Measurements from ENCODE around the gene TRNP1.
"Not testable (repeated sequence)": the region's sequence is repeated elsewhere in the genome, so short reads cannot be mapped to it uniquely, and the experiment has no call there.

Gene TRNP1

DNA sequence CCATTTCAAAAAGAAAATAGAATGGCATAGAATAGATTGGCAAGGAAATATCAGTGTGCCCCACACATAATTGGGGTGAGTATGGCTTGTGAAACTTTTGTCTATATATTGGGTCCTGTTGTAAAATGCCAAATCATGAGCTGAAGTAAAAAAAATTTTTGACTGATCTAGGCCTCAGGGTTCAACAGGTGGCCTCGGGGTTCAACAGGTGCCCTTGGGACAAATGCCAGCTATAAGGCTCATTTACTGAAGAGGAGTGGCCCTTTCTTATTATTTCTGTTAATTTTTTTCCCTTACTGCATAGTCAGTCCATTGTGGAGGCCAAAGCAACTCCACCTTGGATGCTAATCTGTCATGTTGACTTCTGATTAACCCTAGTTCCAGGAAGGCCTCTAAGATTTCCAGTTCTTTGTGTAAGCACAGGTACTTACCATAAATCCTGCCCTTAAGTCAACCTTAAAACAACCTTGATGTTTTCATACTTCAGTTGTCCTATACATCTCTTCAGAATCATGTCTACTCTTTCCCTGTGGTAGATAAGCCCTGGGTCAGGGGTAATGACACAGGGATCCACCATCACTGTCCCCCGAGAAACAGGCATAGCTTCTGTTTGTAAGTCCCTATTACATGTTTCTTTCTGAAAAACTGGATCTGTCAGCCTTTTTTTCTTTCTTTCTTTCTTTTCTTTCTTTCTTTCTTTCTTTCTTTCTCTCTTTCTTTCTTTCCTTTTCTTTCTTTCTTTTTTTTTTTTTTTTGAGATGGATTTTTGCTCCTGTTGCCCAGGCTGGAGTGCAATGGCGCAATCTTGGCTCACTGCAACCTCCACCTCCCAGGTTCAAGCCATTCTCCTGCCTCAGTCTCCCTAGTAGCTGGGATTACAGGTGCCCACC is 16.6 kb upstream of the TRNP1 start:
- DNase-seq: no peak

DNA sequence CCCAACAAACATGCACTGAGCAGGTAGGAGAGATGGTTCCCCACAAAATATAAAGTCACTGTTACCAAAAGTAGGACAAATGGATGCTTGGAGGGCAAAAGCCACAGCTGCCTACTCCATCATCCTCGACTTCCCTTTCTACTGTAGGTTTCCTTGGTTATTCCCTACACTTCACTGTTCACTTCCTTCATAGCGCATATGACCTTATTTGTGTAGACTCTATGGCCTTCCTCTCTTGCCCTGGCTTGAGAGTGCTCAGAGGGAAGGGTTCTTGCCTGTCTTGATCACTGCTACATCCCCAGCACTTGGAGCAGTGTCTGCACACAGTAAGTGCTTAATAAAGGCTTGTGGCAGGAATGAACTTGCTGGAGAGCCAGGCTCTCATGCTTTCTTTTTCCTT is 14.6 kb upstream of the TRNP1 start:
- no peak for DNase-seq

DNA sequence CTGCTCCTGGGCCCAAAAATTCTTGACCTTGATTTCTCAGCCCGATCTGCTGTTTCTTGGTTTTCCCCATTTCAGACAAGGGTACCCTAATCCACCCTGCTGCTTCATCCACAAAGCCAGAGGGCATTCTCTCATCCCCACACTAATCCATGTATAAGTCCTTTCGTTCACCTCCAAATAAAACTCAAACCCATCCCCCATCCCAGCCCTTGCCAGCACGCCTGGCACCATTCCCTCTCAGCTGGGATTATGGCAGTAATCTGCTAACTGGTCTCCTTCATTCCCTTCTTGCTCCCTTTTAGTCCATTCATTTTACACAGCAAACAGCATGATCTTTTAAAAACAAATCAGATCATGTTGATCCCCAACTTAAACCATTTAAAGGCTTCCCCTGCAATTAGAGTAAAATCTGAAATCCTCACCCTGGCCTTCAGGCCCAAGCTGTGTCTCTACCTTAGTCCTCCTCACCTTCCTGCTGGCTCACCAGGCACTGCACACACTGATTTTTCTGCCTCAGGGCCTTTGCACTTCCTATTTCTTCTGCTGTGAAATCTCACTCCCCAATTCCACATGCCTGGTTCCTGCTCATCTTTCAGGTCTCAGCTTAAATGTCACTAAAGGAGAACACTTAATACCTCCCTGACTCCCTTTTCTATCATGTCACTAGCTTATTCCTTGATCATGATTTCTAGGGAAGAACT is 12.2 kb upstream of the TRNP1 start:
- DNase-seq: no peak

DNA sequence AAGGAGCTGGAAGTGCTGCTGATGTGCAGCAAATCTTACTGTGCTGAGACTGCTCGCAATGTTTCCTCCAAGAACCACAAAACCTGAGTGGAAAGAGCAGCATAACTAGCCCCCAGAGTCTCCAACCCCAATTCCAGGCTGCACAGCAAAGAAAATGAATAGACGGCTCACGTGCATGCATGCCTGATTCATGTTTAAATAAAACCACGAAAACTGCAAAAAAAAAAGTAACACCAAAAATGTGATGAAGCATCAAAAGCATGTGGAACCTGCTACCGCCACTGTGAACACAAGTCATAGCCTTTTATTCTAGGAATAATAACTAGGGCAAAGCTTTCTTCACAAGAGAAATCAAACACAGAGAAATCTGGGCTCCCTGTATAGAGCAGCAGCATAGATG is 9.6 kb upstream of the TRNP1 start:
- DNase-seq: no peak

DNA sequence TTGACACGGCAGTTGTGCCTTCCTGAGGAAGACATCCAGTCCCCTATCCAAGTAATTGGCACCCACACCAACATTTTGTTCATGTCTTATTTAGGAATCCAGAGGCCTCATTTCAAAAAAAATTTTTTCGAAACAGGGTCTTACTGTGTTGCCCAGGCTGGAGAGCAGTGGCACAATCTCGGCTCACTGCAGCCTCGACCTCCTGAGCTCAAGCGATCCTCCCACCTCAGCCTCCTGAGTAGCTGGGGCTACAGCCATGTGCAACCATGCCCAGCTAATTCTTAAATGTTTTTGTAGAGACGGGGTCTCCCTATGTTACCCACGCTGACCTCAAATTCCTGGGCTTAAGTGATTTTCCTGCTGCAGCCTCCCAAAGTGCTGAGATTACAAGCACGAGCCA is 9.2 kb upstream of the TRNP1 start:
- DNase-seq: no peak

DNA sequence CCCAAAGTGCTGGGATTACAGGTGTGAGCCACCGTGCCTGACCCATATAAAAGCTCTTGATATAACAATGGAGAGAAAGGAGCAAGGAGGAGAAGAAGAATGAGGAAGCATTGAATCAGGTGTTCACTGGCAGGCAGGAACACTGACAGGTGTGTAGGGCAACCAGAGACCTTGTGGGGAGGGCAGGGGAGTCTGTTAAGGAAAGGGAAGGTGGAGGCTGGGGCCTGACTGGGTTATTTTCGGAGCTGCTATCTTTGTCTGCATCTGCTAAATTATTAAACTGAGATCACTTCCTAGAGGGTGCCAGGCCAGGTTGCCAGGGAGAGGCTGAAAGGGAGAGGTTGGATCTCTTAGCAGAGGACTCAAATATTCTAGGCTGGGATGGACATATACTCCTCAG is 6.8 kb upstream of the TRNP1 start:
- DNase-seq: no peak

DNA sequence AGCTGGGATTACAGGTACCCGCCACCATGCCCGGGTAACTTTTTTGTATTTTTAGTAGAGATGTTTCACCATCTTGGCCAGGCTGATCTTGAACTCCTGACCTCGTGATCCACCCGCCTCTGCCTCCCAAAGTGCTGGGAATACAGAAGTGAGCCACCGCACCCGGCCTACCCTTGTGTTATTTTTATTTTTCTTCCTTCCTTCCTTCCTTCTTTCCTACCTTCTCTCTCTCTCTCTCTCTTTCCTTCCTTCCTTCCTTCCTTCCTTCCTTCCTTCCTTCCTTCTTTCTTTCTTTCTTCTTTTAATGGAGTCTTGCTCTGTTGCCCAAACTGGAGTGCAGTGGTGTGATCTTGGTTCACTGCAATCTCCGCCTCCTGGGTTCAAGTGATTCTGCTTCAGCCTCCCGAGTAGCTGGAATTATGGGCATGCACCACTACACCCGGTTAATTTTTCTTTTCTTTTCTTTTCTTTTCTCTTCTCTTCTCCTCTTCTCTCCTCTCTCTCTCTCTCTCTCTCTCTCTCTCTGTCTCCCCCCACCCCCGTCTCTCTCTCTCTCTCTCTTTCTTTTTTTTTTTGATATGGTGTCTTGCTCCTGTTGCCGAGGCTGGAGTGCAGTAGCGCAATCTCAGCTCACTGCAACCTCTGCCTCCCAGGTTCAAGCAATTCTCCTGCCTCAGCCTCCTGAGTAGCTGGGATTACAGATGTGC is 3.9 kb upstream of the TRNP1 start:
- DNase-seq: not testable (repeated sequence)

DNA sequence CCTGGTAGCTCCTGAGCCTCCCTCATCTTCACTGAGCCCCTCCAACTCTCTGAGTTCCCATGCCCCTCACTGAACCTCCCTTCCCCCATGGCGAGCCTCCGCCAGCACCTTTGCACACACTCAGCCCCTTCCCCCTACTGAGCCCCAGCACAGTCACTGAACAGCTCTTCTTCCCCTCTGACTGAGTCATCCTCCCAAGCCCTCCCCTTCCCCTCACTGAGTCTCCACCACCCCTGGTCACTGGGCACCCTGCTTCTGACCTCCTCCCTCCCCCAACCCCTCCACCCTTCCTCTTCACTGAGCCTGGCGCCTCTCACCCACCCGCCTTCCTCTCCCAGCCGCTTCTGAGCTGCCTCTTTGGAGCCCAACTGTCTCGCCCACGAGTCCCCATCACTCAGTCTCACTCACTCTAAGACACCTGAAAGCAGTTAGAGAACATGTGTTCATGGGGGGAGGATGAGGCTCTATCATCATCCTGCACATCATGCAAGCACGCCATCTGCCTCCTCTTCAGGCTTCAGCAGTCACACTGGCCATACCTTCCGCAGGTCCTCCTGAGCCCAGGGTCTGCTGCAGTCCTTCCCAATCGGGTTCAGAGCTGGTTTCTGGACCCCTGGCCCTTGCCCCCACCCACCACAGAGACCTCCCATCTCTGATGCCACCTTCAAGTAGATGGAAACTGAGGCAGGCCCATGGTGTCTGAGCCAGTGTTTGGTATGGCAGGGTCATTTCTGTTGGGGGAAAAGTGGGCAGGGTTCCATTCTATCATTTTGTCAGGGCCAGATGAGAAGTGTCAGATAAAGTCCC is 2.0 kb upstream of the TRNP1 start:
- DNase-seq: no peak

DNA sequence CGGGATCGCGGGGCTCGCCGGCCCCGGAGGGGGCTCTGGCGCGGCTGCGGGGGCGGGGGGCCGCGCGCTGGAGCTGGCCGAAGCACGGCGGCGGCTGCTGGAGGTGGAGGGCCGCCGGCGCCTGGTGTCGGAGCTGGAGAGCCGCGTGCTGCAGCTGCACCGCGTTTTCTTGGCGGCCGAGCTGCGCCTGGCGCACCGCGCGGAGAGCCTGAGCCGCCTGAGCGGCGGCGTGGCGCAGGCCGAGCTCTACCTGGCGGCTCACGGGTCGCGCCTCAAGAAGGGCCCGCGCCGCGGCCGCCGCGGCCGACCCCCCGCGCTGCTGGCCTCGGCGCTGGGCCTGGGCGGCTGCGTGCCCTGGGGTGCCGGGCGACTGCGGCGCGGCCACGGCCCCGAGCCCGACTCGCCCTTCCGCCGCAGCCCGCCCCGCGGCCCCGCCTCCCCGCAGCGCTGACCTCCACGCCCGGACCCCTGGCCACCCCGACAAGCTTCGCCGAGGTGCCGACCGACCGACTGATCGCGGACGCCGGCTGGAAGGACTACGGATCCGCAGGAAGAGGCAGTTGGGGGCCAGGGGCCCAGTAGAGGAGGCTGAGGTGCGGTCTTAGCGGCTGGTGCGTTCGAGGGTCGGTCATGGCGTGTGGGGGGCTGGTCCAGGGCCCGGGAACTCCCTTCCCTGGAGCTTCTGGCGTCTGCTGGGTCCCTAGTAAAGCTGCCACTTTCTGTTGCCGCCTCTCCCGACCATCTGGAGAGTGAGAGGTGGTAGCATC is 711 bp downstream of the TRNP1 start:
- peak; percentile 15 for DNase-seq

DNA sequence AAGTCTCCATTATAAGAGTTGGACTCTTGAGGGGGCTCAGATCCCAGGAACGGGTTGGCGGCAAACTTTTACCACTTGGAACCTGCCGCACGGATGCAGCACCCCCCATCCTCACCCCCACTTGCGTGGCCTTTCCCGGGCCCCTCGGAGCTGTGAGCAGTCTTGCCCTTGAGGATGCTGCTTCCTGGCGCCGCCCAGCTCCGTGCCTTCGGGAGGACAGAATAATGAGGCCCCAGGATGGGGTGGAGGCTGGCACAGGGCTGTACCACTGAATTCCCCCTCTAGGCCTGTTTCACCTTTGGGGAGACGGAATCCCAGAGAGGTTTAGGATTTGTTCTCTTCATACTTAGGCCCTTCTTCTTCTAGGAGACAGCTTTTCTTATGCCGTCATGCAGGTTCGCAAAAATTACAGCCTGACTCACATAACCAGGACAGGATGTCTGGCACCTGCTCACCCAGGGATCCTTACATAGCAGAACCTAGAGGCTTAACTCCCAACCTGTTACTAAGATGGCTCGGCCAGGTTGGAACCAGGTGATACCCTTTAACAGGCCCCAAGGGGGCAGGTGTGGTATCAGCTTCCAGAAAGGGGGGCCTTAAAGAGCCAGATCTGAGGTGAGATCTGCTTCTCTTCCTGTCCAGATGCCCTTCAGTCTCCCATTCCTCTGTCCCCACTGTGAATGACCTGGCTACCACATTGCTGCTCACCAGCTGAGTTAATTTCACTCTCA is 1.5 kb downstream of the TRNP1 start:
- peak; percentile 65 for DNase-seq

DNA sequence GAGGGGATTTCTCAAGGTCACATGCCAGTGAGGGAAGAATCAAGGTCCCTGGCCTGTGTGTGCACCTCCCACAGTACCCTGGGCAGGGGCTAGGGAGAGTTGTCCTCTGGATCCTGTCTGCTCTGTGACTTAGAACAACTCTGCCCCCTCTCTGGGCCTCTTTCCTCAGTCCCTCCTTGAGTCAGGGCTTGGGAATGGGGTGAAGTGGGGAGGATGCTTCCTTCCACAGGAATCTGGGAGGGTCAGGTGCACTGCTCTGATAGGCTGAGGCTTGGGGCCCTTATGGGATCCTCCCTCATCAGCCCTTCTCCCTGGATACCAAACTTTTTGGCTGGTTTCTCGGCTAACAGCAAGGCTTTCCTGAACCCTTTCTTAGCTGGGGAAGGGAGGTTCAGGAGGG is 2.5 kb downstream of the TRNP1 start:
- DNase-seq: no peak

DNA sequence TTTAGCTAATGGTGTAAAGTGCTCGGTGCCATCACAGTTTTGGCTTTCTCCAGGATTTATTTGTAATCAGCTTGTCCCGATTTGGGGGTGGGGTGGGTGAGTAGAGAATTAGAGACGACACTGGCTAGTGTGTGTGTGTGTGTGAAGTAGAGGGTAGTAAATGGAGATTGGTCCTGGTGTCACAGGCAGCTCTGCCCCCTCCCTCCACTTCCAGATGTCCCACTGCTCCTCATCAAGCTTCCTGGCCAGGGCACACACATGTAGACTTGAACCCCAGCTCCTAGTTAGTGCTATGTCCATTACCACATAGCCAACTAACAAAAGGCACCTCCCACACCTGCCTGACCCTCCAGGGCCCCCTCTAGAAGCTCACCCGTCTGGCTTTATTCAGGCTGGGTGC is 3.2 kb downstream of the TRNP1 start:
- DNase-seq: no peak

DNA sequence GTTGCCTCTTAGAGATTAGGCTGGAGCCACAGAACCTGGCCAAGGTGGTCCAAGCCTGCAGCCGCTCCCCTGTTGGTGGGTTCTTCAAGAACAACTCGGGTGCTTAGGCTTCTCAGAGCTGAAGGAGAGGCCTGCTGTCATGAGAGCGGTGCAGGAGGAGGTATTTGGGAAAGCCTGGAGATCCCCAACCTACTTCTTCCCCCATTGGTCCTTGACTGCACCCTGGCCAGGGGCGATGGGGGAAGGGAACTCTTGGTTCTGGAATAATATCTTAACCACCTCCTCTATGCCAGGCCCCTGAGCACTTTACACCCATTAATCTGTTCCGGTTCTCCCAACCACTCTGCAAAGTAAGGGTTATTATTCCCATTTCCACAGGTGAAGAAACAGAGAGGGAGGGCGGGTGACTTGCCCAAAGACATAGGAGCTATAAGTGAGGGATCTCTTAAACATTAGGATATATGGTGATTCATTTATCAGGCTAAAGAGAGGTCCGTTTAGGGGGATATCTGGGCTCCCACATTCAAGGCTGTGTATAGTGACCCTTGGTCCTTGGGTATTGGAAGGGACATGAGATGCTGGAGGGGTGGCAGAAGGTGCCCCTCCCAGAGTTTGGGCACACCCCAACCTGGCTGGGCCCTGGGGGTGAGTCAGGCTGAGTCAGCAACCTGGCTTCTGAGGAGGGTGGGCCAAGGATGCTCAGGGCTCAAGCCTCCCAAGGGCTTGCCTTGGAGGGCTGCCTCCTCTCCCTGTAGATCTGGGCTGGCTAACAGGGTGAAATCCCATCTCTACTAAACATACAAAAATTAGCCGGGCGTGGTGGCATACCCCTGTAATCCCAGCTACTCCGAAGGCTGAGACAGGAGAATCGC is 5.2 kb downstream of the TRNP1 start:
- DNase-seq: no peak

DNA sequence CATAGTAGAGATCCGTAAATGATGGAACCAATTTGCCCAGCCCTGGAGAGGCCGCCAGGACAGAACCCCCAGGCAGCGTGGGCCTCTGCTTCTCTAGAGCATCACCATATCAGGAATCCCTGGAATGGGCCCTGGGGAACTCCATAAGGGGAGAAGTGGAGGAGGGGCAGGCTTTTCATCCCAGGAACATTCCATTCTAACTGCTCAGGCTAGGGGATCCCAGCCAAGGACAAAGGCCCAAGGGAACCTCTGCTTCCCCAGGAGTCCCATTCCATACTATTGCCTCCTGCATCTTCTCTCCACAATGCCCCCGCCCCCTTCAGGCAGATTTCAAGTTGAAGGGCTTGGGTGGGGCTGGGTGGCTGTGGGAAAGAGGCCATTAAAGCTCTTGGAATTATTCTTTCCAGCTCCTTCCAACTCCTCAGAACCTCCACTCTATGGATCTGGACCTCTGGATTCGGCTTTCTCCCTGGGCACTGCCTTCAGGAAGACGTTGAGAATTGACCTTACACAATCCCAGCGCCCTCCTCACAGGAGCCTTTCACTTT is 6.0 kb downstream of the TRNP1 start:
- no peak for DNase-seq

DNA sequence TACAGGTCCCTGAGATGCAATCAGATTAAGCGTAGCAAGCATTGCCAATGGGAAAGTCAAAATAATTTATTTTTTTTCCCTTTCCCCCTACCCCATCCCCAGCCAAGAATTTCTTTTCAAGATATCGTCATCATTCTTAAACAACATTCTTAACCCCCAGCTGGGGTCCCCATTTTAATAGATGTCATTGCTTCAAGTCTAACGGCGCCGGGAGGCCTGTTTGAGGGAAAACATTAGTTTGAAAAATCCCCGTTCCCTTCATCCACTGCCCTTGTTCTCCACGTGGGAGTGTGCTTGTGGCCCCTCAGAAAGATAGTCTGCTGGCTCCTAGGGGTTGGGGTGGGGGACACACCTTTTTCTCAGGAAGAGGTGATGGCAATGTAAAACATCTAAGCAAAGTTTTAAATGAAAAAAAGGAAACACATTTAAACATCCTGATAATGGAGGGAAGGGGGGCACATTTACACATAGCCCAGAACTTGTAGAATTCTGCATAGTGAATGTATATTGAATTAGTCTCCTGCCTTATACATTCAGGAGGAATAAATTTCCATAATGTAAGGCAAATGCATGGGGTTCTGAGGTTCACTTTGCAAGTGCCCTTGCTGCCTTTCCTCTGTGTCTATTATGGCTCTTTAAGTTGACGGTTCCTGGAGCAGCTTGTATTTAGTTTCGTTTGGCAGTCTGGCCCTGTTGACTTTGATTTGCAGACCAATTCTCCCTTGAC is 6.8 kb downstream of the TRNP1 start:
- no peak for DNase-seq

DNA sequence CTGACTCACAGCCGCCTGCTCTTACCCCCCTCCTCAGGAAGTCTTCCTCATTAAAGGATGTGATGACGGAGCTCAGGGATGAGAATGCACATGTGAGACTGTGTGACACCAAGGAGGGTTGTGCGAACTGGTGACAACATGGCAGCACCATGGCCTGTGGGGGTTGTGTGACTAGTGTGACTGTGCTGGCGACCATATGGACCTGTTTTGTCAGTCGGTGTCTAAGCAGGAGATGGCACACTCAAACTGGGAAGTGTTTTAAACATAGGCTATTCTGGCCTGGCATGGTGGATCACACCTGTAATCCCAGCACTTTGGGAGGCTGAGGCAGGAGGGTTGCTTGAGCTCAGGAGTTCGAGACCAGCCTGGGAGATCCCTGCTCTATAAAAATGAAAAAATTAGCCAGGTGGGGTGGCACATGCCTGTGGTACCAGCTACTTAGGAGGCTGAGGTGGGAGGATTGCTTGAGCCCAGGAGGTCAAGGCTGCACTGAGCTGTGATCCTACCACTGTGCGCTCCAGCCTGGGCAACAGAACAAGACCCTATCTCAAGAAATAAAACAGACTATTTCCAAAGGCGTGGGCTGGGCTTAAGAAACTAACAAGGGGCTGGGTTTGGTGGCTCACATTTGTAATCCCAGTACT is 7.4 kb downstream of the TRNP1 start:
- DNase-seq: no peak

DNA sequence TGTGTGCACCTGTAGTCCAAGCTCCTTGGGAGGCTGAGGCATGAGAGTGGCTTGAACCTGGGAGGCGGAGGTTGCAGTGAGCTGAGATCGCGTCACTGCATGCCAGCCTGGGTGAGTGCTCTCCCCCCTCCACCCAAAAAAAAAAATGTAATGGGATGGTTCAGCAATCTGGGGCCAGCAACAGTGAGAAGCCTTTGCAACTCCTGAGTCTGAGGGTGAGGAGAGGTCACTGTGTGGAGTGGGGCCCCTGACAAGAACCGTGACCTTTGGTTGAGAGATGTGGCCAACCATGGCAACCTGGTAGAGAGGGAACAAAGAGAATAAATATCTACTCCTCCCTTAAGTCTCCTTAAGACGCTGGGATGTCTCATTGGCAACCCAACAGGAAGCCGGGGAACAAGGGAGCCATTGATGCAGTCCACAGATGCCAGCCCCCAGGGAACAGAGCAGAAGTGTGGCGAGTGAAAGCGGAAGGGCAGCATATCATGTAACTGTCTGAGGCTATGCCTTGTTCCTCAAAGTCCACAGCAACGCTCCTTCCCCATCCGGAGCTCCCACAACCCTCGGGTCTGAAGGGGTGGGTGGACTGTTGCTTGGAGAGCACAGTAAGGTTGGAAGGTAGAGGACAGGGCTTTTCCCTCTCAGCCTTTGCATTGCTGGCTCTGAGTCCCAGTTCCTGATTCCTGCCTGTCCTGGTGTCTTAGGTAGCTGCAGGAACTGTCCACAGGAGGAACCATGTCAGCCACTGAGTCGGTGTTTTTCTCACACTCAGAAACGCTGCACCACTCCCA is 8.3 kb downstream of the TRNP1 start:
- no peak for DNase-seq
